Measurements from ENCODE around the gene ITGB7.

DNA sequence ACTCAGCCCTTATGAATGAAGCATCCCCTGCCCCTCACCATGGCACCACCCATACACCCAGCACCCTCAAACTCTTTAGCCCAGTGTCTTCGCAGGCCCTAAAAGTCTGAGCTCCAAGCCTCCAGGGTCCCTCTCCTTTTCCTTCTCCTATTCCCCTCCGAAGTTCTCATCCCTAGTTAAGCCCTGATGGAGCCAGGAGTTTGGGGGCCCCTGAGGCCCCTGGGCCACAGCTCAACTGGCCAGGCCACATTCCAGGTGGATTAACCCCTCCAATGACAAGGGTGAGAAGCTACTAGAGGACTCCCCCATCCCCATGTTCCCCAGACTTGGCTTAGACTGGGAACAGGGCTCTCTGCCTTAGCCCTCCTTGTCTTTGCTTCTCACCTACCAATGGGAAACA lies 22.4 kb upstream of the ITGB7 start:
- TF ChIP-seq POLR2AphosphoS5 (IDR thresholded peaks at IDR 0.05; ENCODE audit: low read depth, low read length) (no peak), SIN3A (IDR thresholded peaks at IDR 0.05; ENCODE audit: borderline replicate concordance, insufficient read depth, low read length) (no peak)
- TF ChIP-seq, protein P1, sequence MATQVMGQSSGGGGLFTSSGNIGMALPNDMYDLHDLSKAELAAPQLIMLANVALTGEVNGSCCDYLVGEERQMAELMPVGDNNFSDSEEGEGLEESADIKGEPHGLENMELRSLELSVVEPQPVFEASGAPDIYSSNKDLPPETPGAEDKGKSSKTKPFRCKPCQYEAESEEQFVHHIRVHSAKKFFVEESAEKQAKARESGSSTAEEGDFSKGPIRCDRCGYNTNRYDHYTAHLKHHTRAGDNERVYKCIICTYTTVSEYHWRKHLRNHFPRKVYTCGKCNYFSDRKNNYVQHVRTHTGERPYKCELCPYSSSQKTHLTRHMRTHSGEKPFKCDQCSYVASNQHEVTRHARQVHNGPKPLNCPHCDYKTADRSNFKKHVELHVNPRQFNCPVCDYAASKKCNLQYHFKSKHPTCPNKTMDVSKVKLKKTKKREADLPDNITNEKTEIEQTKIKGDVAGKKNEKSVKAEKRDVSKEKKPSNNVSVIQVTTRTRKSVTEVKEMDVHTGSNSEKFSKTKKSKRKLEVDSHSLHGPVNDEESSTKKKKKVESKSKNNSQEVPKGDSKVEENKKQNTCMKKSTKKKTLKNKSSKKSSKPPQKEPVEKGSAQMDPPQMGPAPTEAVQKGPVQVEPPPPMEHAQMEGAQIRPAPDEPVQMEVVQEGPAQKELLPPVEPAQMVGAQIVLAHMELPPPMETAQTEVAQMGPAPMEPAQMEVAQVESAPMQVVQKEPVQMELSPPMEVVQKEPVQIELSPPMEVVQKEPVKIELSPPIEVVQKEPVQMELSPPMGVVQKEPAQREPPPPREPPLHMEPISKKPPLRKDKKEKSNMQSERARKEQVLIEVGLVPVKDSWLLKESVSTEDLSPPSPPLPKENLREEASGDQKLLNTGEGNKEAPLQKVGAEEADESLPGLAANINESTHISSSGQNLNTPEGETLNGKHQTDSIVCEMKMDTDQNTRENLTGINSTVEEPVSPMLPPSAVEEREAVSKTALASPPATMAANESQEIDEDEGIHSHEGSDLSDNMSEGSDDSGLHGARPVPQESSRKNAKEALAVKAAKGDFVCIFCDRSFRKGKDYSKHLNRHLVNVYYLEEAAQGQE (IDR thresholded peaks at IDR 0.05; ENCODE audit: insufficient read depth in 1 of 2, low read depth in 2 of 2, low read length in 2 of 2): no peak

Data from PFSK-1 (cell line).